ENCODE data around the gene TXNRD3. TPM values are rescaled to one million over a fixed set of nuclear protein-coding genes. Genes with fewer than 3 reads are reported as not detected.

Gene TXNRD3
- total RNA-seq, 1 experiment from 2014 or later: 6.9 TPM

GRCh38 chr3:126573492-126574117, 81.3 kb downstream of the TXNRD3 start:
- Mint-ChIP-seq H3K9me3 (no peaks in the 10 kb centered on the region), H3K4me1 (no peaks in the 10 kb centered on the region), H3K36me3 (no peaks in the 10 kb centered on the region), H3K27me3 (ENCODE audit: low read depth) (no peaks in the 10 kb centered on the region; the same call in 1 of the 2 replicates), H3K4me3 (no peak overlapping the region), H3K27ac (no peak overlapping the region)
- ChIA-PET POLR2A (no interaction called here), CTCF (no interaction called here)
- DNase-seq (ENCODE audit: low spot score) (no peak), ATAC-seq (no peak)
- no peak for TF ChIP-seq SMAD4 (CRISPR knock-in tag; IDR thresholded peaks at IDR 0.05)
- no peak for TF ChIP-seq ATF1 (CRISPR knock-in tag; IDR thresholded peaks at IDR 0.05)
- no peak for TF ChIP-seq FOXP4 (CRISPR knock-in tag; IDR thresholded peaks at IDR 0.05)
- TF ChIP-seq STAT6 (CRISPR knock-in tag; conservative IDR thresholded peaks at IDR 0.05; ENCODE audit: low read depth): no peak
- no peak for TF ChIP-seq CDX4 (CRISPR knock-in tag; IDR thresholded peaks at IDR 0.05; ENCODE audit: borderline replicate concordance)
- no peak for TF ChIP-seq ERG (CRISPR knock-in tag; IDR thresholded peaks at IDR 0.05)
- no peak for TF ChIP-seq GRHL2 (CRISPR knock-in tag; IDR thresholded peaks at IDR 0.05; ENCODE audit: insufficient replicate concordance, severe bottlenecking)
- TF ChIP-seq RORB (CRISPR knock-in tag; IDR thresholded peaks at IDR 0.05): no peak
- no peak for TF ChIP-seq TP53 (CRISPR knock-in tag; IDR thresholded peaks at IDR 0.05)
- no peak for TF ChIP-seq ZMAT4 (CRISPR knock-in tag; IDR thresholded peaks at IDR 0.05)
- no peak for TF ChIP-seq ATF2 (CRISPR knock-in tag; IDR thresholded peaks at IDR 0.05; ENCODE audit: borderline replicate concordance, low read depth)
- TF ChIP-seq GABPB1 (CRISPR knock-in tag; IDR thresholded peaks at IDR 0.05): no peak
- no peak for TF ChIP-seq CREB1 (CRISPR knock-in tag; IDR thresholded peaks at IDR 0.05)
- TF ChIP-seq AFF4 (CRISPR knock-in tag; IDR thresholded peaks at IDR 0.05; ENCODE audit: borderline replicate concordance): no peak
- TF ChIP-seq NFE2L1 (CRISPR knock-in tag; IDR thresholded peaks at IDR 0.05): no peak
- no peak for TF ChIP-seq NR3C1 (CRISPR knock-in tag; conservative IDR thresholded peaks at IDR 0.05; ENCODE audit: low read depth)

Data from WTC11 (cell line).